ENCODE data around the gene ADAMTS17.

DNA sequence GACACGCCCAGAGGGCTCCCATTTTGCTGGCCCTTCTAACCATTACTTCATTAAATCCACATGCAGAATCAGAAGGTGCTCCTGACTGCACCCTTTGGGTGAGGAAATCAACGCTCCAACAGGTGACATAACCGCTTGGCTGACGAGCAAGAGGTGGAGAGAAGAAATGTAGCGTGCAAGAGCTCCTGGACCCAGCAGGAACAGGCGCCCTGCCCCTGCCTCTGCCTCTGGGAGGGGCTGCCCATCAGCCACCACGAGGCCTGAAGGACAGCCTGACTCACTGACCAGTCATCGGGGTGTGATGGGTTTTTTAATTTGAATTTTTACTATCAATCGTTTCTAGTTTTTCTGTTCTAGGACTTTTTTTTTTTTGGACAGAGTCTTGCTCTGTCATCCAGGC is 218.2 kb downstream of the ADAMTS17 start:
- TF ChIP-seq REST (IDR thresholded peaks at IDR 0.05; ENCODE audit: insufficient read depth in 1 of 2, low read depth in 2 of 2, low read length in 1 of 2) = no peak
- no peak for TF ChIP-seq CTCF (IDR thresholded peaks at IDR 0.05)
- TF ChIP-seq POLR2AphosphoS5 (IDR thresholded peaks at IDR 0.05; ENCODE audit: low read depth, low read length) = no peak
- TF ChIP-seq TCF7L2 (IDR thresholded peaks at IDR 0.05; ENCODE audit: low read depth, low read length) = no peak
